GM19372 (cell line): ENCODE results near the gene DIP2C.
"Not testable (repeated sequence)": the region's sequence is repeated elsewhere in the genome, so short reads cannot be mapped to it uniquely, and the experiment has no call there.

ENCODE experiments used
- ATAC-seq: cut with Tn5 transposase; IDR thresholded peaks from one replicate; pipeline ENCODE4 v1.9.1; 2021; ENCODE audit warnings: mild to moderate bottlenecking, low read depth, moderate library complexity; ENCODE audit not compliant: unreplicated experiment

Gene DIP2C

GRCh38 chr10:373526-374309 is 315.8 kb downstream of the DIP2C start:
- no peak for ATAC-seq

- ATAC-seq, result no peak
Observed at GRCh38 chr10:373015-373414, 316.5 kb downstream of the DIP2C start.

GRCh38 chr10:372566-372965 is 316.9 kb downstream of the DIP2C start:
- no peak for ATAC-seq

GRCh38 chr10:371515-371914 is 318.0 kb downstream of the DIP2C start:
- ATAC-seq, result no peak

GRCh38 chr10:370449-370825 is 319.0 kb downstream of the DIP2C start:
- ATAC-seq, result no peak

- no peak for ATAC-seq
Observed at GRCh38 chr10:369684-370448, 319.6 kb downstream of the DIP2C start.

GRCh38 chr10:369221-369683 is 320.2 kb downstream of the DIP2C start:
- ATAC-seq, result no peak

- ATAC-seq, result no peak
Observed at GRCh38 chr10:368579-369220, 320.8 kb downstream of the DIP2C start.

- ATAC-seq, result not testable (repeated sequence)
Observed at GRCh38 chr10:368107-368506, 321.4 kb downstream of the DIP2C start.

GRCh38 chr10:367636-368035 is 321.8 kb downstream of the DIP2C start:
- ATAC-seq, result no peak

GRCh38 chr10:366186-366585 is 323.3 kb downstream of the DIP2C start:
- ATAC-seq, result no peak

- ATAC-seq, result no peak
Observed at GRCh38 chr10:364267-364775, 325.1 kb downstream of the DIP2C start.

- ATAC-seq, result no peak
Observed at GRCh38 chr10:363152-363551, 326.3 kb downstream of the DIP2C start.

- ATAC-seq, result no peak
Observed at GRCh38 chr10:361203-362081, 328.0 kb downstream of the DIP2C start.

- no peak for ATAC-seq
Observed at GRCh38 chr10:360653-361052, 328.8 kb downstream of the DIP2C start.

GRCh38 chr10:359762-360161 is 329.7 kb downstream of the DIP2C start:
- no peak for ATAC-seq

GRCh38 chr10:359093-359492 is 330.4 kb downstream of the DIP2C start:
- ATAC-seq, result no peak

GRCh38 chr10:357201-357950 is 332.1 kb downstream of the DIP2C start:
- ATAC-seq, result no peak

GRCh38 chr10:356452-356851 is 333.0 kb downstream of the DIP2C start:
- ATAC-seq, result no peak
